Neural cell (in vitro differentiated cells): ENCODE data around the gene CTSZ.
"Not testable (repeated sequence)": the region's sequence is repeated elsewhere in the genome, so short reads cannot be mapped to it uniquely, and the experiment has no call there.

Source experiments
- EP300 ChIP-seq: fragments of 450-650 bp; conservative IDR thresholded peaks from 2 replicates; pipeline ENCODE4 v1.6.1; 2014; ENCODE audit warnings: antibody characterized with exemption, mild to moderate bottlenecking, moderate library complexity; ENCODE audit not compliant: poor library complexity, severe bottlenecking
- EZH2 ChIP-seq: fragments of 200-600, 300-800 bp; shearing (Covaris generic), sonication (generic); IDR thresholded peaks from 2 replicates; pipeline ENCODE4 v1.6.1; 2014; ENCODE audit warnings: antibody characterized with exemption, low read length, borderline replicate concordance, mild to moderate bottlenecking; ENCODE audit not compliant: insufficient read depth, poor library complexity, severe bottlenecking
- POLR2AphosphoS5 ChIP-seq: IDR thresholded peaks from 2 replicates; pipeline ENCODE4 v1.6.1; 2012
- TF ChIP-seq, protein P1 (sequence below): IDR thresholded peaks from 2 replicates; pipeline ENCODE4 v1.6.1; 2012; ENCODE audit warnings: borderline replicate concordance
- TF ChIP-seq, protein P2 (sequence below): fragments of 450-650 bp; IDR thresholded peaks from 2 replicates; pipeline ENCODE4 v1.5.1; 2014; ENCODE audit warnings: antibody characterized with exemption, mild to moderate bottlenecking, moderate library complexity; ENCODE audit not compliant: poor library complexity, severe bottlenecking

DNA sequence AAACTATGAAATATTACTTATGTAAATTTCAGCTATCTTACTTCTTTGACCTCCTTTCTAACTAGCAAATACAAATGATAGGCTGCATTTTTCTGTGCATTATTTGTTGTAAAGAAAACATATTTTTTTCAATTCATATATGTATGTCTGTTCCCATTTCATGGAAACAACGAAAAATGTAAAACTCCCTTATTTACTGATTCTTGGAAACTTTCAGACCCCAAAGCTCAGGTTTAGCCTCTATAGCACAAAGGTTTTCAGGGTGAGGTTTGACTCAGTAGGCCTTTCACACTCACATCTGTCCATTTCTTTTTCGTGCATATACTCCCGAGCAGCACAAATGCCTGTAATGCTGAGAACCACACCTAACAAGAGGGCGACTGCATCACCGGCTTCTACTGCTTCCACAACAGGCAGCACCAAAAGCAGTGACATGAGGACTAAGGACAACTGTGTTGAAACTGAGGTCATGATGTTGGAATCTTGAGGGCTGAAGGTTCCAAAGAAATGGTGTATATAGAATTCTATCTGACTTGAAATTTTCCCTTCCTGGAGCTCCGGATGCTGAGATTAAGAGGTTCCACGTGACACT, 59.2 kb downstream of the CTSZ start:
- TF ChIP-seq, protein P1, sequence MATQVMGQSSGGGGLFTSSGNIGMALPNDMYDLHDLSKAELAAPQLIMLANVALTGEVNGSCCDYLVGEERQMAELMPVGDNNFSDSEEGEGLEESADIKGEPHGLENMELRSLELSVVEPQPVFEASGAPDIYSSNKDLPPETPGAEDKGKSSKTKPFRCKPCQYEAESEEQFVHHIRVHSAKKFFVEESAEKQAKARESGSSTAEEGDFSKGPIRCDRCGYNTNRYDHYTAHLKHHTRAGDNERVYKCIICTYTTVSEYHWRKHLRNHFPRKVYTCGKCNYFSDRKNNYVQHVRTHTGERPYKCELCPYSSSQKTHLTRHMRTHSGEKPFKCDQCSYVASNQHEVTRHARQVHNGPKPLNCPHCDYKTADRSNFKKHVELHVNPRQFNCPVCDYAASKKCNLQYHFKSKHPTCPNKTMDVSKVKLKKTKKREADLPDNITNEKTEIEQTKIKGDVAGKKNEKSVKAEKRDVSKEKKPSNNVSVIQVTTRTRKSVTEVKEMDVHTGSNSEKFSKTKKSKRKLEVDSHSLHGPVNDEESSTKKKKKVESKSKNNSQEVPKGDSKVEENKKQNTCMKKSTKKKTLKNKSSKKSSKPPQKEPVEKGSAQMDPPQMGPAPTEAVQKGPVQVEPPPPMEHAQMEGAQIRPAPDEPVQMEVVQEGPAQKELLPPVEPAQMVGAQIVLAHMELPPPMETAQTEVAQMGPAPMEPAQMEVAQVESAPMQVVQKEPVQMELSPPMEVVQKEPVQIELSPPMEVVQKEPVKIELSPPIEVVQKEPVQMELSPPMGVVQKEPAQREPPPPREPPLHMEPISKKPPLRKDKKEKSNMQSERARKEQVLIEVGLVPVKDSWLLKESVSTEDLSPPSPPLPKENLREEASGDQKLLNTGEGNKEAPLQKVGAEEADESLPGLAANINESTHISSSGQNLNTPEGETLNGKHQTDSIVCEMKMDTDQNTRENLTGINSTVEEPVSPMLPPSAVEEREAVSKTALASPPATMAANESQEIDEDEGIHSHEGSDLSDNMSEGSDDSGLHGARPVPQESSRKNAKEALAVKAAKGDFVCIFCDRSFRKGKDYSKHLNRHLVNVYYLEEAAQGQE = not testable (repeated sequence)
- not testable (repeated sequence) for TF ChIP-seq POLR2AphosphoS5, EZH2, EP300
- TF ChIP-seq, protein P2, sequence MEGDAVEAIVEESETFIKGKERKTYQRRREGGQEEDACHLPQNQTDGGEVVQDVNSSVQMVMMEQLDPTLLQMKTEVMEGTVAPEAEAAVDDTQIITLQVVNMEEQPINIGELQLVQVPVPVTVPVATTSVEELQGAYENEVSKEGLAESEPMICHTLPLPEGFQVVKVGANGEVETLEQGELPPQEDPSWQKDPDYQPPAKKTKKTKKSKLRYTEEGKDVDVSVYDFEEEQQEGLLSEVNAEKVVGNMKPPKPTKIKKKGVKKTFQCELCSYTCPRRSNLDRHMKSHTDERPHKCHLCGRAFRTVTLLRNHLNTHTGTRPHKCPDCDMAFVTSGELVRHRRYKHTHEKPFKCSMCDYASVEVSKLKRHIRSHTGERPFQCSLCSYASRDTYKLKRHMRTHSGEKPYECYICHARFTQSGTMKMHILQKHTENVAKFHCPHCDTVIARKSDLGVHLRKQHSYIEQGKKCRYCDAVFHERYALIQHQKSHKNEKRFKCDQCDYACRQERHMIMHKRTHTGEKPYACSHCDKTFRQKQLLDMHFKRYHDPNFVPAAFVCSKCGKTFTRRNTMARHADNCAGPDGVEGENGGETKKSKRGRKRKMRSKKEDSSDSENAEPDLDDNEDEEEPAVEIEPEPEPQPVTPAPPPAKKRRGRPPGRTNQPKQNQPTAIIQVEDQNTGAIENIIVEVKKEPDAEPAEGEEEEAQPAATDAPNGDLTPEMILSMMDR = not testable (repeated sequence)
